GM13976 (cell line): Measurements from ENCODE around the gene CDYL.

ENCODE experiments used
- DNase-seq: peaks from one replicate; pipeline ENCODE4 v3.0.0; 2012; ENCODE audit warnings: low spot score
- in situ Hi-C: fragments of 300-500 bp; cut with MboI; formaldehyde crosslinking; loops from one replicate; pipeline ENCODE4 v1.12.0; 2022; ENCODE audit warnings: low sequenced_read_pairs, mixed read lengths, inconsistent platforms; ENCODE audit not compliant: unreplicated experiment
- TF ChIP-seq, protein P1 (sequence below): IDR thresholded peaks from 2 replicates; pipeline ENCODE4 v1.5.1; 2012; ENCODE audit warnings: borderline replicate concordance, mild to moderate bottlenecking; ENCODE audit not compliant: insufficient read depth; ENCODE audit errors: extremely low read depth, missing control alignments, control extremely low read depth

Gene CDYL

DNA sequence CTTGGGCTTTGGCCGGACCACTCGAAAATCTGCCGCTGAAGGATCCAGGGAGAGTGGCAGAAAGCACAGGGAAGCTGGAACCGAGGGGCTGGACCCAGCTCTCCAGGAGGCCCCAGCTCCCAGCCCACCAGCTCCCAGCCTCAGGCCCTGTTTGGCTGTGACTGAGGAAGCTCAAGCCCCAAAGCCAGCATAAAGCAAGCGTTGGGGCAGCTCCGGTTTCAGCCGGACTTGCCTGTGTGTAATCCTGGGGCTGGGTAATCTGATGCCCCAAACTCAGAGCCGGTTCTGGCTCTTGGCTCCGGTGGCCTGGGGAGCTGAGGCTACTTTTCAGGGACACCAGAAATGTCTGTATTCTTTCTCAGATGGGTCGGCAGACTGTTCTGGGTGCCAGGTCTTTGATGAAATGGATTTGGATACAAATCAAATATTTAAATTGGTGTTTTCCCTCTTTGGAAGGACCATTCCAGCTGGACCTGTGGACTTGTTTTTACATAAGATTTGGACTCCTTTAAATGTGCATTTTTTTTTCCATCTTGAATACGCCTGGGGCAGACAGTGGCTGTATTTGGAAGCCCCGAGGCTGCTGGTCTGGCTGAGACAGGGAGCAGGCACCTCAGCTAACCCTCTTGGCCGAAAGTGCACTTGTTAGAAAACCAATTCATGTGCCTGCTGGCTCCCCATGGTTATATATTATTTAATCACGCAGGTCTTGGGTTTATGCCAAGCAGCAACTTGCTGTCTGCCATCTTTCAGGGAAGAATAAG, 198.0 kb downstream of the CDYL start:
- TF ChIP-seq, protein P1, sequence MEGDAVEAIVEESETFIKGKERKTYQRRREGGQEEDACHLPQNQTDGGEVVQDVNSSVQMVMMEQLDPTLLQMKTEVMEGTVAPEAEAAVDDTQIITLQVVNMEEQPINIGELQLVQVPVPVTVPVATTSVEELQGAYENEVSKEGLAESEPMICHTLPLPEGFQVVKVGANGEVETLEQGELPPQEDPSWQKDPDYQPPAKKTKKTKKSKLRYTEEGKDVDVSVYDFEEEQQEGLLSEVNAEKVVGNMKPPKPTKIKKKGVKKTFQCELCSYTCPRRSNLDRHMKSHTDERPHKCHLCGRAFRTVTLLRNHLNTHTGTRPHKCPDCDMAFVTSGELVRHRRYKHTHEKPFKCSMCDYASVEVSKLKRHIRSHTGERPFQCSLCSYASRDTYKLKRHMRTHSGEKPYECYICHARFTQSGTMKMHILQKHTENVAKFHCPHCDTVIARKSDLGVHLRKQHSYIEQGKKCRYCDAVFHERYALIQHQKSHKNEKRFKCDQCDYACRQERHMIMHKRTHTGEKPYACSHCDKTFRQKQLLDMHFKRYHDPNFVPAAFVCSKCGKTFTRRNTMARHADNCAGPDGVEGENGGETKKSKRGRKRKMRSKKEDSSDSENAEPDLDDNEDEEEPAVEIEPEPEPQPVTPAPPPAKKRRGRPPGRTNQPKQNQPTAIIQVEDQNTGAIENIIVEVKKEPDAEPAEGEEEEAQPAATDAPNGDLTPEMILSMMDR, result no peak
- no peak for DNase-seq
- in situ Hi-C loops, result no loop called here

DNA sequence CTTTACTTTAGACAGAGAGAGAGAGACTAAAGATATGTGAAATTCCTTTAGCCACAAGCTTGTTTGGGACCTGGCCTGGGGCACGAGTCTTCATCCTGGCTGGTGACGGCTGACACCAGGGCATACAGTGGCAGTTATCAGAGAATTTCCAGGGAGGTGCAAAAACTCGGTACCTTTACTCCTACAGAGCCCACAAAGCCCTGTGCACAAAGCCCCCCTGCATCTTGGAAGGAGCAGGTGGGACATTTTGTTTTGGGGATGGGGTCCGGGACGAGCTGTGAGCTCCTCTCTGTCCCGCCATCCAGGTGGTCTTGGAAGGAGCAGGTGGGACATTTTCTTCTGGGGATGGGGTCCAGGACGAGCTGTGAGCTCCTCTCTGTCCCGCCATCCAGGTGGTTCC, 198.8 kb downstream of the CDYL start:
- no peak for DNase-seq
- in situ Hi-C loops, result no loop called here
- TF ChIP-seq, protein P1, result no peak

DNA sequence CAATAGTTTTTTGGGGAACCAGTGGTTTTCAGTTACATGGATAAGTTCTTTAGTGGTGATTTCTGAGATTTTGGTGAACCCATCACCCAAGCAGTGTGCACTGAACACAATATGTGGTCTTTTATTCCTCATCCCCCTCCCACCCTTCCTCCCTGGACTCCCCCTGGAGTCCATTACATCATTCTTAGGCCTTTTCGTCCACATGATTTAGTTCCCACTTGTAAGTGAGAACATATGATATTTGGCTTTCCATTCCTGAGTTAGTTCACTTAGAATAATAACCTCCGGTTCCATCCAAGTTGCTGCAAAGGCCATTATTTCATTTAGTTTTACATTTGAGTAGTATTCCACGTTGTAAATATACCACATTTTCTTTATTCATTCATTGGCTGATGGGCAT, 199.3 kb downstream of the CDYL start:
- in situ Hi-C loops, result no loop called here
- TF ChIP-seq, protein P1, result no peak
- no peak for DNase-seq

DNA sequence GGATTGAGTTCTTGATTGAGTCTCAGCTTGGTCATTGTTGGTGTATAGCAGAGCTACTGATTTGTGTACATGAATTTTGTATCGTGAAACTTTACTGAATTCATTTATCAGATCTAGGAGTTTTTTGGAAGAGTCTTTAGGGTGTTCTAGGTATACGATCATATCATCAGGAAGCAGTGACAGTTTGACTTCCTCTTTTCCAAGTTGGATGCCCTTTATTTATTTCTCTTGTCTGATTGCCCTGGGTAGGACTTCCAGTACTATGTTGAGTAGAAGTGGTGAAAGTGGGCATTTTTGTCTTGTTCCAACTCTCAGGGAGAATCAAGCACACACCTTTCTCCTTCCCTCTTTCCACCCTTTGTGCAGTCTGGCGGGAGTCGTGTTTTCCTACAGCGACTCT, 201.3 kb downstream of the CDYL start:
- TF ChIP-seq, protein P1, result no peak
- in situ Hi-C loops, result no loop called here
- DNase-seq, result no peak

DNA sequence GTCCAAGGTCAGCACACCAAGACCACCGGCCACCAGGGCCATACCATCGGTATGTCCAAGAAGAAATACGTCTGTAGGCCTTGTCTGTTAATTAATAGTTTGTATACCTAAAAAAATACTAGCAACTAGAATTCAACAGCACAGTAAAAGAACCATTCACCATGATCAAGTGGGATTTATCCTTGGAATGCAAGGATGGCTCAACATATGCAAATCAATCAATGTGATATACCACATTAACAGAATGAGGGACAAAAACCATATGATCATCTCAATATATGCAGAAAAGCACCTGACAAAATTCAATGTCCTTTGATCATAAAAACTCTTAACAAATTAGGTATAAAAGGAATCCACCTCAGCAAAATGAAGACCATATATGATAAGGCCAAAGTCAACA, 203.2 kb downstream of the CDYL start:
- in situ Hi-C loops, result no loop called here
- TF ChIP-seq, protein P1, result no peak
- DNase-seq, result no peak

DNA sequence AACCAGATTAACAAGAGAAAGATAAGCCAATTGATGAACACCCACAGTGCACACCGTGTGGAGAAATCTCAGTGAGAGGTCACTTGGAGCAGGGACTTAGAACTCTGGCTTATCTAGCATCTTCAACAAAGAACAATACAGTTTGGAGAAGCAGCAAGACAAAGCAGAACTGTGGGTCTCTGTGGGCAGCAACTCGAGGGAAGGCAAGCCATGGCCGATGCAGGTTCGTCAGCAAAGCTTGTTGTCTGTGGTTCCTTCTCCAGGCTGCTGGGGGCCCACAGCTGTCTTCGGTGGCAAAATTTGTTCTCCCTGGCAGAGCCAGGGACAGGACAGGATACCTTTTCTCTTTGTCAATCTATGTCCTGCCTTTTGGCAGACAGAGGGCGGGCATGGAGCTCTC, 205.6 kb downstream of the CDYL start:
- DNase-seq, result no peak
- in situ Hi-C loops, result no loop called here
- TF ChIP-seq, protein P1, result no peak

DNA sequence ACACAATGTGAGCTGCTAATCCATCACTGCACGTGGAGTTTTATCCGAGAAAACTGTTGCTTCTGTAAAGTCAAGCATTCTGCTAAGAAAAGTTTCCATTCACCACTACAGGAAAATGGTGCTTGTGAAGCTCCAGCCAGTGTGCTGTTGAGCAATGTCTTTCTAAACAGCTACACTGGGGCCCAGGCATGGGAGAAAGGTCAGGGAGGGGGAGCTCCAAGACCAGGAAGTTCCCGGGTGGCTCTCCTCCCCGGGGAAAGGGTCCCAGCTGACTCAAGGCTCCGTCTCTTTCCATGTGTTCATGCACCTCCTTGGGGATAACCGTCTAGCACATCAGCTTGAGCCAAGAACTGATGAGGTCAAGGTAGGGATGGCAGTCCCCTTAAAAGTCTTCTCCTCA, 207.1 kb downstream of the CDYL start:
- TF ChIP-seq, protein P1, result no peak
- in situ Hi-C loops, result no loop called here
- DNase-seq, result no peak
